Loucy (cell line): ENCODE measurements around the gene PSEN1.

Source experiments
- H2AFZ ChIP-seq: fragments of 200-600 bp; sonication (generic); 2 replicates; pipeline ENCODE4 v1.6.0; 2016; ENCODE audit warnings: antibody characterized with exemption, mild to moderate bottlenecking, low read length, moderate library complexity
- H3F3A ChIP-seq: fragments of 200-600 bp; 2 replicates; pipeline ENCODE4 v1.6.0; 2016; ENCODE audit warnings: antibody characterized with exemption, low read depth, mild to moderate bottlenecking
- H3K27me3 ChIP-seq: fragments of 200-600 bp; sonication (generic); 2 replicates; pipeline ENCODE4 v1.6.1; 2014; ENCODE audit warnings: low read length, mild to moderate bottlenecking; ENCODE audit not compliant: insufficient read depth, poor library complexity, severe bottlenecking
- H3K36me3 ChIP-seq: fragments of 200-600 bp; sonication (generic); 2 replicates; pipeline ENCODE4 v1.6.1; 2016; ENCODE audit warnings: low read length; ENCODE audit not compliant: insufficient read depth
- H3K4me1 ChIP-seq: fragments of 200-600 bp; sonication (generic); 2 replicates; pipeline ENCODE4 v1.5.1; 2014; ENCODE audit warnings: low read length, mild to moderate bottlenecking; ENCODE audit not compliant: insufficient read depth, poor library complexity, severe bottlenecking
- H3K4me2 ChIP-seq: fragments of 200-600 bp; sonication (generic); 2 replicates; pipeline ENCODE4 v1.6.0; 2014; ENCODE audit warnings: antibody characterized with exemption, low read length, low read depth, mild to moderate bottlenecking; ENCODE audit not compliant: poor library complexity, severe bottlenecking
- H3K4me3 ChIP-seq: fragments of 200-600 bp; sonication (generic); 2 replicates; pipeline ENCODE4 v1.5.1; 2014; ENCODE audit warnings: low read length, mild to moderate bottlenecking, mixed read lengths; ENCODE audit not compliant: poor library complexity, severe bottlenecking
- H3K79me2 ChIP-seq: fragments of 200-600 bp; sonication (generic); 2 replicates; pipeline ENCODE4 v1.6.1; 2014; ENCODE audit warnings: low read length; ENCODE audit not compliant: insufficient read depth
- H3K9ac ChIP-seq: fragments of 200-600 bp; sonication (generic); 2 replicates; pipeline ENCODE4 v1.6.0; 2014; ENCODE audit warnings: mild to moderate bottlenecking, low read depth, low read length, moderate library complexity; ENCODE audit not compliant: poor library complexity, severe bottlenecking
- H3K9me2 ChIP-seq: fragments of 200-600 bp; sonication (generic); replicated peaks from 2 replicates; pipeline ENCODE4 v1.6.1; 2016; ENCODE audit warnings: low read depth, low read length, mixed read lengths
- H3K9me3 ChIP-seq: fragments of 200-600 bp; sonication (generic); 2 replicates; pipeline ENCODE4 v1.6.1; 2014; ENCODE audit warnings: mild to moderate bottlenecking, antibody characterized with exemption, low read length, low read depth; ENCODE audit not compliant: insufficient read depth
- H4K20me1 ChIP-seq: fragments of 200-600 bp; sonication (generic); 2 replicates; pipeline ENCODE4 v1.6.0; 2014; ENCODE audit warnings: antibody characterized with exemption, low read length, mild to moderate bottlenecking; ENCODE audit not compliant: insufficient read depth, poor library complexity, severe bottlenecking
- CTCF ChIP-seq: fragments of 200-600 bp; sonication (generic); conservative IDR thresholded peaks from 2 replicates; pipeline ENCODE4 v1.5.1; 2014; ENCODE audit warnings: mild to moderate bottlenecking, antibody characterized with exemption, low read length
- EZH2phosphoT487 ChIP-seq: fragments of 200-600 bp; IDR thresholded peaks from 2 replicates; pipeline ENCODE4 v1.6.1; 2018; ENCODE audit warnings: antibody characterized with exemption, mild to moderate bottlenecking, moderate library complexity, borderline replicate concordance

Gene PSEN1

GRCh38 chr14:73242357-73242901 lies 106.1 kb downstream of the PSEN1 start:
- Histone ChIP-seq H2AFZ (peak overlapping the region; percentile 42; the same call in 1 of the 2 replicates), H3K27me3 (no peaks in the 10 kb centered on the region), H4K20me1 (no peaks in the 10 kb centered on the region), H3K4me1 (peaks cover 43% of the 10 kb centered on the region), H3K4me3 (peak overlapping the region; percentile 33), H3K9ac (no peak overlapping the region), H3K36me3 (no peaks in the 10 kb centered on the region), H3K9me3 (no peaks in the 10 kb centered on the region), H3F3A (0 out of 2 replicates have a peak, but pooled peaks cover 3% of the 10 kb centered on the region), H3K9me2 (no peaks in the 10 kb centered on the region), H3K4me2 (peak overlapping the region; percentile 48), H3K79me2 (no peaks in the 10 kb centered on the region)
- TF ChIP-seq EZH2phosphoT487 (no peak), CTCF (no peak)

- Histone ChIP-seq H3K4me2 (peak overlapping the region; percentile 48), H3K79me2 (no peaks in the 10 kb centered on the region), H3K36me3 (no peaks in the 10 kb centered on the region), H3K4me1 (peaks cover 44% of the 10 kb centered on the region), H3K27me3 (no peaks in the 10 kb centered on the region), H3K9me2 (no peaks in the 10 kb centered on the region), H3F3A (0 out of 2 replicates have a peak, but pooled peaks cover 3% of the 10 kb centered on the region), H3K9ac (no peak overlapping the region), H3K9me3 (no peaks in the 10 kb centered on the region), H3K4me3 (no peak overlapping the region), H4K20me1 (no peaks in the 10 kb centered on the region), H2AFZ (no peak overlapping the region)
- TF ChIP-seq EZH2phosphoT487 = no peak
- TF ChIP-seq CTCF = no peak
Measured at GRCh38 chr14:73243341-73243740, 107.0 kb downstream of the PSEN1 start.

GRCh38 chr14:73243748-73244147 lies 107.4 kb downstream of the PSEN1 start:
- Histone ChIP-seq H3F3A (0 out of 2 replicates have a peak, but pooled peaks cover 3% of the 10 kb centered on the region), H4K20me1 (no peaks in the 10 kb centered on the region), H2AFZ (no peak overlapping the region), H3K36me3 (no peaks in the 10 kb centered on the region), H3K9me2 (no peaks in the 10 kb centered on the region), H3K79me2 (no peaks in the 10 kb centered on the region), H3K27me3 (no peaks in the 10 kb centered on the region), H3K9ac (no peak overlapping the region), H3K4me3 (no peak overlapping the region), H3K9me3 (no peaks in the 10 kb centered on the region), H3K4me2 (peak overlapping the region; percentile 48), H3K4me1 (peaks cover 47% of the 10 kb centered on the region)
- TF ChIP-seq CTCF (no peak), EZH2phosphoT487 (no peak)
